GM23338 (cell line): ENCODE results near the gene MRGPRE. TPM values are rescaled to one million over a fixed set of nuclear protein-coding genes. Genes with fewer than 3 reads are reported as not detected.

Source experiments
- ATAC-seq: fragments of 200-7000 bp; cut with Tn5 transposase; 3 replicates; pipeline ENCODE4 v1.9.1; 2020
- DNase-seq: peaks from one replicate; pipeline ENCODE4 v3.0.0-alpha.2; 2015; ENCODE audit warnings: low spot score
- H2AFZ ChIP-seq: fragments of 200-600 bp; sonication (generic); 2 replicates; pipeline ENCODE4 v1.8.0; 2016; ENCODE audit warnings: antibody characterized with exemption, mild to moderate bottlenecking, moderate library complexity
- H3F3A ChIP-seq: fragments of 200-600 bp; sonication (generic); replicated peaks from 2 replicates; pipeline ENCODE4 v1.8.0; 2017; ENCODE audit warnings: antibody characterized with exemption, mixed run types, low read depth
- H3K27ac ChIP-seq: fragments of 200-600 bp; sonication (generic); 2 replicates; pipeline ENCODE4 v1.6.1; 2016; ENCODE audit warnings: low read depth
- H3K27me3 ChIP-seq: fragments of 200-600 bp; sonication (generic); 2 replicates; pipeline ENCODE4 v1.8.0; 2016; ENCODE audit warnings: mild to moderate bottlenecking, mixed run types, moderate library complexity; ENCODE audit not compliant: insufficient read depth
- H3K36me3 ChIP-seq: fragments of 200-600 bp; sonication (generic); 2 replicates; pipeline ENCODE4 v1.8.0; 2016; ENCODE audit warnings: mild to moderate bottlenecking; ENCODE audit not compliant: insufficient read depth
- H3K4me1 ChIP-seq: fragments of 200-600 bp; sonication (generic); 2 replicates; pipeline ENCODE4 v1.8.0; 2016; ENCODE audit warnings: mild to moderate bottlenecking, moderate library complexity; ENCODE audit not compliant: insufficient read depth
- H3K4me2 ChIP-seq: fragments of 200-600 bp; sonication (generic); 2 replicates; pipeline ENCODE4 v1.7.1; 2017; ENCODE audit warnings: mixed run types
- H3K4me3 ChIP-seq: fragments of 200-600 bp; sonication (generic); 2 replicates; pipeline ENCODE4 v1.6.1; 2016; ENCODE audit warnings: mixed run types
- H3K79me2 ChIP-seq: fragments of 200-600 bp; sonication (generic); replicated peaks from 2 replicates; pipeline ENCODE4 v1.8.0; 2017; ENCODE audit warnings: mild to moderate bottlenecking; ENCODE audit not compliant: insufficient read depth
- H3K9me2 ChIP-seq: fragments of 200-600 bp; sonication (generic); 2 replicates; pipeline ENCODE4 v1.8.0; 2017; ENCODE audit not compliant: insufficient read depth
- H4K20me1 ChIP-seq: fragments of 200-600 bp; sonication (generic); replicated peaks from 2 replicates; pipeline ENCODE4 v1.8.0; 2017; ENCODE audit warnings: mild to moderate bottlenecking; ENCODE audit not compliant: insufficient read depth
- H3K27ac Mint-ChIP-seq: 2 replicates; pipeline ENCODE4 v1.8.0; 2020; ENCODE audit warnings: inconsistent platforms, mild to moderate bottlenecking, moderate library complexity, mixed read lengths
- H3K27me3 Mint-ChIP-seq: 3 replicates; pipeline ENCODE4 v1.8.0; 2022; ENCODE audit warnings: low read depth, mild to moderate bottlenecking, moderate library complexity, mixed read lengths, inconsistent platforms; ENCODE audit not compliant: insufficient read depth, poor library complexity
- H3K36me3 Mint-ChIP-seq: 3 replicates; pipeline ENCODE4 v1.8.0; 2021; ENCODE audit warnings: low read depth, mild to moderate bottlenecking, inconsistent platforms, moderate library complexity, mixed read lengths
- H3K4me1 Mint-ChIP-seq: 3 replicates; pipeline ENCODE4 v1.8.0; 2020; ENCODE audit warnings: mild to moderate bottlenecking, inconsistent platforms, mixed read lengths
- H3K4me3 Mint-ChIP-seq: 3 replicates; pipeline ENCODE4 v1.8.0; 2021; ENCODE audit warnings: moderate library complexity, mild to moderate bottlenecking, inconsistent platforms, mixed read lengths
- H3K9me3 Mint-ChIP-seq: 3 replicates; pipeline ENCODE4 v1.8.0; 2020; ENCODE audit warnings: moderate library complexity, mild to moderate bottlenecking, inconsistent platforms, mixed read lengths
- CREB1 ChIP-seq: fragments of 250-450 bp; sonication (Bioruptor Pico); IDR thresholded peaks from 2 replicates; pipeline ENCODE4 v1.5.0; 2020; ENCODE audit warnings: low read depth, mild to moderate bottlenecking, moderate library complexity
- ETS1 ChIP-seq: IDR thresholded peaks from 2 replicates; pipeline ENCODE4 v1.6.1; 2016; ENCODE audit warnings: antibody characterized with exemption
- EZH2 ChIP-seq: fragments of 200-600 bp; sonication (generic); IDR thresholded peaks from one replicate; pipeline ENCODE4 v1.8.0; 2017; ENCODE audit warnings: antibody characterized with exemption, mild to moderate bottlenecking, low read depth; ENCODE audit not compliant: unreplicated experiment
- EZH2phosphoT487 ChIP-seq: fragments of 200-600 bp; sonication (generic); IDR thresholded peaks from one replicate; pipeline ENCODE4 v1.8.1; 2018; ENCODE audit warnings: antibody characterized with exemption; ENCODE audit not compliant: unreplicated experiment
- JUNB ChIP-seq: IDR thresholded peaks from one replicate; pipeline ENCODE4 v1.6.1; 2016; ENCODE audit warnings: antibody characterized with exemption; ENCODE audit not compliant: unreplicated experiment
- NANOG ChIP-seq: IDR thresholded peaks from 2 replicates; pipeline ENCODE4 v1.6.1; 2016; ENCODE audit warnings: antibody characterized with exemption, borderline replicate concordance
- POLR2AphosphoS5 ChIP-seq: IDR thresholded peaks from 2 replicates; pipeline ENCODE4 v1.6.1; 2016; ENCODE audit warnings: antibody characterized with exemption, low read depth
- REST ChIP-seq: IDR thresholded peaks from one replicate; pipeline ENCODE4 v1.6.1; 2018; ENCODE audit warnings: antibody characterized with exemption; ENCODE audit not compliant: unreplicated experiment
- STAT1 ChIP-seq: IDR thresholded peaks from one replicate; pipeline ENCODE4 v1.6.1; 2016; ENCODE audit warnings: antibody characterized with exemption; ENCODE audit not compliant: unreplicated experiment
- ZNF114 ChIP-seq: fragments of 250-450 bp; sonication (Bioruptor Pico); IDR thresholded peaks from 2 replicates; pipeline ENCODE4 v1.5.0; 2020; ENCODE audit warnings: mild to moderate bottlenecking, moderate library complexity
- ZNF331 ChIP-seq: fragments of 250-450 bp; sonication (Bioruptor Pico); IDR thresholded peaks from 2 replicates; pipeline ENCODE4 v1.5.0; 2020; ENCODE audit warnings: low read depth, mild to moderate bottlenecking, moderate library complexity
- polyA plus RNA-seq: library from polyadenylated mRNA; unstranded; fragments of >200 nt; fragmentation: Nextera tagmentation; extraction: Ambion mirVana; gene quantifications from 2 replicates; pipeline ENCODE4 v1.2.1, GENCODE V29; 2016
- total RNA-seq: library from RNA; depleted of rRNA; stranded (reverse); fragments of >200 nt; shearing (Covaris generic); gene quantifications from 2 replicates; pipeline ENCODE4 v1.2.3, GENCODE V29; 2014
- TF ChIP-seq, protein P1 (sequence below), 2 experiments: fragments of 200-600 bp in 1 of 2; sonication (generic) in 1 of 2; conservative IDR thresholded peaks; 2 replicates each; pipeline versions ENCODE4 v1.5.1 to v1.6.1; 2016 to 2017; ENCODE audit warnings: antibody characterized with exemption in 2 of 2, low read depth in 2 of 2, mild to moderate bottlenecking in 2 of 2, moderate library complexity in 1 of 2
- TF ChIP-seq, protein P2 (sequence below): fragments of 250-450 bp; sonication (Bioruptor Pico); IDR thresholded peaks from 2 replicates; pipeline ENCODE4 v1.5.0; 2020; ENCODE audit warnings: mild to moderate bottlenecking, moderate library complexity

MRGPRE gene
- total and polyA plus RNA-seq, 2 experiments from 2014 or later, result not detected

DNA sequence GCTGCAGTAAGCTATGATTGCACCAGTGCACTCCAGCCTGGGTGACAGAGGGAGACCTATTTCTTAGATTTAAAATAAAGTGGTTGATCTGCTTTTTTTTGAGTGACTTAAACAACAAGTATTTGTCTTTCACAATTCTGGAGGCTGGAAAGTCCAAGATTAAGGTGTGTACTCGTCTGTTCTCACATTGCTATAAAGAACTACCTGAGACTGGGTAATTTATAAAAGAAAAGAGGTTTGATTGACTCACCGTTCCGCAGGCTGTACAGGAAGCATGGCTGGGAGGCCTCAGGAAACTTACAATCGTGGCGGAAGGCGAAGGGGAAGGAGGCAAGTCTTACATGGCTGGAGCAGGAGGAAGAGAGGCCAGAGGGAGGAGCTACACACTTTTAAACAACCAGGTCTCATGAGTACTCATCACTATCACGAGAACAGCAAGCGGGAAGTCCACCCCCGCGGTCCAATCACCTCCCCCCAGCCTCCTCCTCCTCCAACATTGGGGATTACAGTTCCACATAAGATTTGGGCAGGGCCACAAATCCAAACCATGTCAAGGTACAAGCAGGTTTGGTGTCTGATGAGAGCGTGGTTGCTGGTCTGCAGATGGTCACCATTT lies 47.4 kb downstream of the MRGPRE start (continued):
- TF ChIP-seq REST (no peak), CREB1 (CRISPR knock-in tag) (no peak), ZNF114 (CRISPR knock-in tag) (no peak)

DNA sequence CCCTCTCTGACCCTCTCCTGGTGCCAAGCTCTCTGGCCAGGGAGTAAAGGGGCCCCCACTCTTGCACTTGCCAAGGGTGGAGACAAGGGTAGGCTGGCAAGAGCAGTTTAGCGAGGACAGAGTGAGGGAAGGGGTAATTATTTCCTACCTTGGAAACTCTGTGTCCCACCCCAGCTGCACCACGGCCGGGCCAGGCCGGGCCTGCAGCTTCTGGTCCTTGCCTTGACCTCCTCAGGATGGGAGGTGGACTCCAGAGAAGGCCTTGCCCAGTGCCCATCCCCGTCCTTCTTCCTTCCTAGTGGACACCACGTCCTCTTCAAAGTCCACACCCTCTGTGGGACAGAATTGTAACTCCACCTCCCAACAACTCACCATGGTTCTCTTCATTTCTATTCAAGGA lies 48.7 kb downstream of the MRGPRE start:
- peaks cover 10% of the 10 kb centered on the region for H3K27me3 Mint-ChIP-seq
- no peak for ATAC-seq
- DNase-seq, result no peak
- TF ChIP-seq ZNF331 (CRISPR knock-in tag), result no peak
- TF ChIP-seq, protein P1, sequence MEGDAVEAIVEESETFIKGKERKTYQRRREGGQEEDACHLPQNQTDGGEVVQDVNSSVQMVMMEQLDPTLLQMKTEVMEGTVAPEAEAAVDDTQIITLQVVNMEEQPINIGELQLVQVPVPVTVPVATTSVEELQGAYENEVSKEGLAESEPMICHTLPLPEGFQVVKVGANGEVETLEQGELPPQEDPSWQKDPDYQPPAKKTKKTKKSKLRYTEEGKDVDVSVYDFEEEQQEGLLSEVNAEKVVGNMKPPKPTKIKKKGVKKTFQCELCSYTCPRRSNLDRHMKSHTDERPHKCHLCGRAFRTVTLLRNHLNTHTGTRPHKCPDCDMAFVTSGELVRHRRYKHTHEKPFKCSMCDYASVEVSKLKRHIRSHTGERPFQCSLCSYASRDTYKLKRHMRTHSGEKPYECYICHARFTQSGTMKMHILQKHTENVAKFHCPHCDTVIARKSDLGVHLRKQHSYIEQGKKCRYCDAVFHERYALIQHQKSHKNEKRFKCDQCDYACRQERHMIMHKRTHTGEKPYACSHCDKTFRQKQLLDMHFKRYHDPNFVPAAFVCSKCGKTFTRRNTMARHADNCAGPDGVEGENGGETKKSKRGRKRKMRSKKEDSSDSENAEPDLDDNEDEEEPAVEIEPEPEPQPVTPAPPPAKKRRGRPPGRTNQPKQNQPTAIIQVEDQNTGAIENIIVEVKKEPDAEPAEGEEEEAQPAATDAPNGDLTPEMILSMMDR (conservative IDR thresholded peaks at IDR 0.05; ENCODE audit: low read depth in 2 of 2), result no peak
- no peak for TF ChIP-seq EZH2
- TF ChIP-seq POLR2AphosphoS5, result no peak
- no peak for TF ChIP-seq NANOG
- TF ChIP-seq EZH2phosphoT487, result no peak
- TF ChIP-seq JUNB, result no peak
- TF ChIP-seq ETS1, result no peak
- no peak for TF ChIP-seq STAT1
- TF ChIP-seq, protein P2, sequence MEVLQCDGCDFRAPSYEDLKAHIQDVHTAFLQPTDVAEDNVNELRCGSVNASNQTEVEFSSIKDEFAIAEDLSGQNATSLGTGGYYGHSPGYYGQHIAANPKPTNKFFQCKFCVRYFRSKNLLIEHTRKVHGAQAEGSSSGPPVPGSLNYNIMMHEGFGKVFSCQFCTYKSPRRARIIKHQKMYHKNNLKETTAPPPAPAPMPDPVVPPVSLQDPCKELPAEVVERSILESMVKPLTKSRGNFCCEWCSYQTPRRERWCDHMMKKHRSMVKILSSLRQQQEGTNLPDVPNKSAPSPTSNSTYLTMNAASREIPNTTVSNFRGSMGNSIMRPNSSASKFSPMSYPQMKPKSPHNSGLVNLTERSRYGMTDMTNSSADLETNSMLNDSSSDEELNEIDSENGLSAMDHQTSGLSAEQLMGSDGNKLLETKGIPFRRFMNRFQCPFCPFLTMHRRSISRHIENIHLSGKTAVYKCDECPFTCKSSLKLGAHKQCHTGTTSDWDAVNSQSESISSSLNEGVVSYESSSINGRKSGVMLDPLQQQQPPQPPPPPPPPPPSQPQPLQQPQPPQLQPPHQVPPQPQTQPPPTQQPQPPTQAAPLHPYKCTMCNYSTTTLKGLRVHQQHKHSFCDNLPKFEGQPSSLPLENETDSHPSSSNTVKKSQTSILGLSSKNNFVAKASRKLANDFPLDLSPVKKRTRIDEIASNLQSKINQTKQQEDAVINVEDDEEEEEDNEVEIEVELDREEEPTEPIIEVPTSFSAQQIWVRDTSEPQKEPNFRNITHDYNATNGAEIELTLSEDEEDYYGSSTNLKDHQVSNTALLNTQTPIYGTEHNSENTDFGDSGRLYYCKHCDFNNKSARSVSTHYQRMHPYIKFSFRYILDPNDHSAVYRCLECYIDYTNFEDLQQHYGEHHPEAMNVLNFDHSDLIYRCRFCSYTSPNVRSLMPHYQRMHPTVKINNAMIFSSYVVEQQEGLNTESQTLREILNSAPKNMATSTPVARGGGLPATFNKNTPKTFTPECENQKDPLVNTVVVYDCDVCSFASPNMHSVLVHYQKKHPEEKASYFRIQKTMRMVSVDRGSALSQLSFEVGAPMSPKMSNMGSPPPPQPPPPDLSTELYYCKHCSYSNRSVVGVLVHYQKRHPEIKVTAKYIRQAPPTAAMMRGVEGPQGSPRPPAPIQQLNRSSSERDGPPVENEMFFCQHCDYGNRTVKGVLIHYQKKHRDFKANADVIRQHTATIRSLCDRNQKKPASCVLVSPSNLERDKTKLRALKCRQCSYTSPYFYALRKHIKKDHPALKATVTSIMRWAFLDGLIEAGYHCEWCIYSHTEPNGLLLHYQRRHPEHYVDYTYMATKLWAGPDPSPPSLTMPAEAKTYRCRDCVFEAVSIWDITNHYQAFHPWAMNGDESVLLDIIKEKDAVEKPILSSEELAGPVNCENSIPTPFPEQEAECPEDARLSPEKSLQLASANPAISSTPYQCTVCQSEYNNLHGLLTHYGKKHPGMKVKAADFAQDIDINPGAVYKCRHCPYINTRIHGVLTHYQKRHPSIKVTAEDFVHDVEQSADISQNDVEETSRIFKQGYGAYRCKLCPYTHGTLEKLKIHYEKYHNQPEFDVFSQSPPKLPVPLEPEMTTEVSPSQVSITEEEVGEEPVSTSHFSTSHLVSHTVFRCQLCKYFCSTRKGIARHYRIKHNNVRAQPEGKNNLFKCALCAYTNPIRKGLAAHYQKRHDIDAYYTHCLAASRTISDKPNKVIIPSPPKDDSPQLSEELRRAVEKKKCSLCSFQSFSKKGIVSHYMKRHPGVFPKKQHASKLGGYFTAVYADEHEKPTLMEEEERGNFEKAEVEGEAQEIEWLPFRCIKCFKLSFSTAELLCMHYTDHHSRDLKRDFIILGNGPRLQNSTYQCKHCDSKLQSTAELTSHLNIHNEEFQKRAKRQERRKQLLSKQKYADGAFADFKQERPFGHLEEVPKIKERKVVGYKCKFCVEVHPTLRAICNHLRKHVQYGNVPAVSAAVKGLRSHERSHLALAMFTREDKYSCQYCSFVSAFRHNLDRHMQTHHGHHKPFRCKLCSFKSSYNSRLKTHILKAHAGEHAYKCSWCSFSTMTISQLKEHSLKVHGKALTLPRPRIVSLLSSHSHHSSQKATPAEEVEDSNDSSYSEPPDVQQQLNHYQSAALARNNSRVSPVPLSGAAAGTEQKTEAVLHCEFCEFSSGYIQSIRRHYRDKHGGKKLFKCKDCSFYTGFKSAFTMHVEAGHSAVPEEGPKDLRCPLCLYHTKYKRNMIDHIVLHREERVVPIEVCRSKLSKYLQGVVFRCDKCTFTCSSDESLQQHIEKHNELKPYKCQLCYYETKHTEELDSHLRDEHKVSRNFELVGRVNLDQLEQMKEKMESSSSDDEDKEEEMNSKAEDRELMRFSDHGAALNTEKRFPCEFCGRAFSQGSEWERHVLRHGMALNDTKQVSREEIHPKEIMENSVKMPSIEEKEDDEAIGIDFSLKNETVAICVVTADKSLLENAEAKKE (CRISPR knock-in tag), result no peak
- TF ChIP-seq ZNF114 (CRISPR knock-in tag), result no peak
- no peak for TF ChIP-seq CREB1 (CRISPR knock-in tag)

More for the DNA sequence above, 48.7 kb downstream of the MRGPRE start:
- Histone ChIP-seq H4K20me1 (no peaks in the 10 kb centered on the region), H3K9me2 (no peaks in the 10 kb centered on the region), H3K36me3 (no peaks in the 10 kb centered on the region), H3K27ac (no peak overlapping the region), H3K27me3 (no peaks in the 10 kb centered on the region), H2AFZ (no peak overlapping the region), H3K4me1 (peaks cover 9% of the 10 kb centered on the region), H3K79me2 (no peaks in the 10 kb centered on the region), H3K4me3 (no peak overlapping the region), H3F3A (no peaks in the 10 kb centered on the region), H3K4me2 (no peak overlapping the region)
- Mint-ChIP-seq H3K36me3 (no peaks in the 10 kb centered on the region), H3K9me3 (peaks cover 8% of the 10 kb centered on the region; the same call in 1 of the 3 replicates), H3K27ac (no peak overlapping the region), H3K4me1 (peaks cover 13% of the 10 kb centered on the region), H3K4me3 (no peak overlapping the region)
